Measurements from ENCODE around the gene PCDH12.

GRCh38 chr5:141920771-141921170 is 37.2 kb downstream of the PCDH12 start:
- TF ChIP-seq CTCF (IDR thresholded peaks at IDR 0.05) (no peak), REST (IDR thresholded peaks at IDR 0.05; ENCODE audit: insufficient read depth in 1 of 2, low read depth in 2 of 2, low read length in 1 of 2) (no peak), TCF7L2 (IDR thresholded peaks at IDR 0.05; ENCODE audit: low read depth, low read length) (no peak), POLR2AphosphoS5 (IDR thresholded peaks at IDR 0.05; ENCODE audit: low read depth, low read length) (no peak)

Measured in Panc1 (cell line).